ENCODE results near the gene RELA. TPM values are rescaled to one million over a fixed set of nuclear protein-coding genes. Genes with fewer than 3 reads are reported as not detected.

Gene RELA
- total and polyA plus RNA-seq, 2 donors (not counting 1 experiment from before 2014, with no cell fraction given) = 124 to 154 TPM

- no peaks in the 10 kb centered on the region for H3K27me3 ChIP-seq (replicated peaks in 1 of 4; ENCODE audit: control extremely low read depth in 1 of 4, control insufficient read depth in 3 of 4, insufficient read depth in 4 of 4, low read length in 3 of 4)
- H3K4me1 Mint-ChIP-seq = peaks cover 54% of the 10 kb centered on the region
- DNase-seq (no peak), ATAC-seq (ENCODE audit: low read depth) (no peak)
- H3K4me1 ChIP-seq (ENCODE audit: control insufficient read depth in 2 of 2, insufficient read depth in 2 of 2, low read length in 2 of 2) = peaks cover 40 to 43% of the 10 kb centered on the region in 2 donors
- H2AFZ ChIP-seq (ENCODE audit: insufficient read depth, low read depth, low read length, poor library complexity, severe bottlenecking) = no peak overlapping the region
- no peaks in the 10 kb centered on the region for H3K27me3 Mint-ChIP-seq
- peak overlapping the region; percentile 98 for H3K4me3 Mint-ChIP-seq
- H3K27ac ChIP-seq (ENCODE audit: low read length in 2 of 2) = peak overlapping the region; percentile 4 to 89
- H3K9me3 ChIP-seq (ENCODE audit: control extremely low read depth in 1 of 3, control insufficient read depth in 2 of 3, insufficient read depth in 1 of 3, low read length in 2 of 3) = peaks cover 0 to 5% (median 0%) of the 10 kb centered on the region in 3 donors
- peak overlapping the region; percentile 61 for H3K27ac Mint-ChIP-seq
- POLR2A ChIA-PET = interaction anchor here (3.9 kb wide), 1 partner anchor 72 kb away, joined by 17 read pairs; no protein-coding TSS in a partner anchor
- peak overlapping the region in 1 of 5 experiments; percentile 28 for H3K4me3 ChIP-seq (ENCODE audit: control extremely low read depth in 1 of 5, extremely low read depth in 1 of 5, insufficient read depth in 1 of 5, low read depth in 2 of 5, low read length in 4 of 5)
- H3K4me2 ChIP-seq (replicated peaks; ENCODE audit: low read depth, low read length, poor library complexity, severe bottlenecking) = peak overlapping the region; percentile 84
- WGBS (ENCODE audit: insufficient coverage) = 58% methylated on average over 11 of the region's 12 CpGs
- peaks cover 0 to 38% of the 10 kb centered on the region in 2 experiments for H3K36me3 ChIP-seq (replicated peaks in 1 of 2; ENCODE audit: control extremely low read depth in 1 of 2, control insufficient read depth in 1 of 2, extremely low read depth in 1 of 2, insufficient read depth in 2 of 2, low read length in 1 of 2)
- H3K9ac ChIP-seq (ENCODE audit: low read length) = peak overlapping the region; percentile 83
- TF ChIP-seq CTCF (IDR thresholded peaks at IDR 0.05) (no peak), EZH2 (IDR thresholded peaks at IDR 0.05; ENCODE audit: borderline replicate concordance, insufficient read depth, low read depth, low read length, poor library complexity, severe bottlenecking) (no peak)
- H3K79me2 ChIP-seq (ENCODE audit: control insufficient read depth, insufficient read depth, low read length) = peaks cover 62% of the 10 kb centered on the region
- CTCF ChIA-PET = interaction anchor here (0.7 to 3.8 kb wide), 7 partner anchors 9 to 71 kb away, joined by 3 to 21 read pairs (median 12); partner anchors contain the start of gene FAM89B
- H4K20me1 ChIP-seq (ENCODE audit: control insufficient read depth, insufficient read depth, low read length, poor library complexity, severe bottlenecking) = peaks cover 49% of the 10 kb centered on the region
- no peaks in the 10 kb centered on the region for H3K9me3 Mint-ChIP-seq (ENCODE audit: insufficient read depth)
- intact Hi-C loops (cut with micrococcal nuclease) = loop anchor here (10.0 kb wide), 1 partner anchor 497 kb away; the partner anchor contains the start of genes TM7SF2 and ZNHIT2
These were observed 50.7 kb downstream of the RELA start for GRCh38 chr11:65611758-65612603.

Measured in B cell (primary cell).